GM06990 (cell line): ENCODE data around the gene ANKRD33B.
"Not testable (repeated sequence)": the region's sequence is repeated elsewhere in the genome, so short reads cannot be mapped to it uniquely, and the experiment has no call there.

Experiments used
- DNase-seq: peaks from one replicate; pipeline ENCODE4 v3.0.0-alpha.2; 2011; ENCODE audit not compliant: insufficient read length; ENCODE audit errors: extremely low read depth
- H3K27me3 ChIP-seq: replicated peaks from 2 replicates; pipeline ENCODE4 v1.6.0; 2011; ENCODE audit warnings: low read length; ENCODE audit not compliant: control insufficient read depth, insufficient read depth
- H3K36me3 ChIP-seq: 2 replicates; pipeline ENCODE4 v1.5.1; 2011; ENCODE audit warnings: low read length; ENCODE audit not compliant: control insufficient read depth, insufficient read depth
- H3K4me3 ChIP-seq: replicated peaks from 2 replicates; pipeline ENCODE4 v1.5.1; 2011; ENCODE audit warnings: low read depth, mild to moderate bottlenecking, control low read depth, low read length
- CTCF ChIP-seq: IDR thresholded peaks from 2 replicates; pipeline ENCODE4 v1.5.1; 2011; ENCODE audit warnings: low read length, control low read depth, mild to moderate bottlenecking, inconsistent platforms; ENCODE audit not compliant: insufficient read depth, poor library complexity, severe bottlenecking

Gene ANKRD33B

GRCh38 chr5:10630126-10630525 lies 66.3 kb downstream of the ANKRD33B start:
- no peak for TF ChIP-seq CTCF

GRCh38 chr5:10630744-10631143 lies 66.9 kb downstream of the ANKRD33B start:
- not testable (repeated sequence) for DNase-seq, H3K27me3 ChIP-seq, H3K36me3 ChIP-seq
- H3K4me3 ChIP-seq: peak overlapping the region; percentile 52

More at GRCh38 chr5:10630126-10630525, 66.3 kb downstream of the ANKRD33B start:
- Histone ChIP-seq H3K36me3 (no peaks in the 10 kb centered on the region; the same call in 1 of the 2 replicates), H3K27me3 (no peaks in the 10 kb centered on the region), H3K4me3 (no peak overlapping the region)
- no peak for DNase-seq

GRCh38 chr5:10631316-10631996 lies 67.6 kb downstream of the ANKRD33B start:
- peak overlapping the region; percentile 52 for H3K4me3 ChIP-seq
- no peak for DNase-seq
- no peaks in the 10 kb centered on the region; the same call in 1 of the 2 replicates for H3K36me3 ChIP-seq
- no peaks in the 10 kb centered on the region for H3K27me3 ChIP-seq
- TF ChIP-seq CTCF: no peak

GRCh38 chr5:10632110-10632761 lies 68.4 kb downstream of the ANKRD33B start:
- TF ChIP-seq CTCF: no peak
- Histone ChIP-seq H3K27me3 (no peaks in the 10 kb centered on the region), H3K4me3 (peak overlapping the region; percentile 52), H3K36me3 (peaks cover 2% of the 10 kb centered on the region)
- peak; percentile 96 for DNase-seq

GRCh38 chr5:10633271-10634049 lies 69.6 kb downstream of the ANKRD33B start:
- H3K4me3 ChIP-seq: no peak overlapping the region; the same call in 1 of the 2 replicates
- TF ChIP-seq CTCF: no peak
- H3K27me3 ChIP-seq: no peaks in the 10 kb centered on the region
- peaks cover 8% of the 10 kb centered on the region for H3K36me3 ChIP-seq
- peak; percentile 59 for DNase-seq

GRCh38 chr5:10634050-10634449 lies 70.2 kb downstream of the ANKRD33B start:
- DNase-seq: no peak
- no peak overlapping the region for H3K4me3 ChIP-seq
- no peak for TF ChIP-seq CTCF
- no peaks in the 10 kb centered on the region for H3K27me3 ChIP-seq
- peaks cover 9% of the 10 kb centered on the region for H3K36me3 ChIP-seq
